Measurements from ENCODE around the gene PAX6.

PAX6 gene

GRCh38 chr11:31827455-31828206 is 16.5 kb upstream of the PAX6 start:
- no peak for DNase-seq (ENCODE audit: low read depth)
- no peak for TF ChIP-seq CTCF (IDR thresholded peaks at IDR 0.05; ENCODE audit: low read depth, low read length, missing control alignments)
- no peak overlapping the region for H3K4me3 ChIP-seq (ENCODE audit: low read depth, low read length)
- in situ Hi-C loops (cut with HindIII; ENCODE audit: low sequenced_read_pairs), result no loop called here

GRCh38 chr11:31826536-31827438 is 15.7 kb upstream of the PAX6 start:
- in situ Hi-C loops (cut with HindIII; ENCODE audit: low sequenced_read_pairs), result no loop called here
- peak overlapping the region; percentile 10 for H3K4me3 ChIP-seq (ENCODE audit: low read depth, low read length)
- TF ChIP-seq CTCF (IDR thresholded peaks at IDR 0.05; ENCODE audit: low read depth, low read length, missing control alignments), result no peak
- DNase-seq (ENCODE audit: low read depth), result no peak

DNA sequence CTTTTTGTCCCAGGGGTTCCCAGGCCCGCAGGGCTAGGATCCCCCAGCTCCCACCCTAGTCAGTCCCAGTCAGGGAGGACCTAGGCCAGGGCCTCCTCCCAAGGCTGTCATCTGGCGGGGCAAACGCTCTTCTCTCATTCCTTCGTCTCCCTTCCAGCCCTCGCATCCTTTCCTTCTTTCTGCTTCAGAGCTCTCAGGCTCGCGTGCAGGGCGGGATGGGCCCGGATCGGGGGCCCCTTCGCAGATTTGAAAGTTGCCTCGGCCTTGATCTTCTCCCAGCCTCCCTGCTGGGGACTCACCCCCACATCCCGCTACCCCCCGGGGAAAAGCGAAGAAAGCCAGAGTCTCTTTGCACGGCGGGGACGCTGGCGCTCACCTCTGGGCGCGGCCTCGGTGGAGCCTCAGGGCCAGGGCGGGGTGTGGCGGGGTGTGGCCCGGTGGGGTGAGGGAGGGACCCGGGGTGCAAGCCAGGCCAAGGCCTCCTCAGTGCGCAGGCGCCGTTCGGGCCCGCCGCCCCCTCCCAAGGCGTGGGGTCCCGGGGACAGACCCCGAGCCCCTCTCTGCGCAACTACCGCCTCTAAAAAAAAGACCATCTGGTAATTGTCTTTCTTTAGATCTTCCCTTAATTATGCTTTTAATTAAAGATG is 14.8 kb upstream of the PAX6 start:
- no peak for TF ChIP-seq CTCF (IDR thresholded peaks at IDR 0.05; ENCODE audit: low read depth, low read length, missing control alignments)
- in situ Hi-C loops (cut with HindIII; ENCODE audit: low sequenced_read_pairs), result no loop called here
- no peak for DNase-seq (ENCODE audit: low read depth)
- H3K4me3 ChIP-seq (ENCODE audit: low read depth, low read length), result no peak overlapping the region

GRCh38 chr11:31824879-31825837 is 14.0 kb upstream of the PAX6 start:
- H3K4me3 ChIP-seq (ENCODE audit: low read depth, low read length), result no peak overlapping the region
- DNase-seq (ENCODE audit: low read depth), result no peak
- in situ Hi-C loops (cut with HindIII; ENCODE audit: low sequenced_read_pairs), result no loop called here
- no peak for TF ChIP-seq CTCF (IDR thresholded peaks at IDR 0.05; ENCODE audit: low read depth, low read length, missing control alignments)

GRCh38 chr11:31824332-31824878 is 13.3 kb upstream of the PAX6 start:
- in situ Hi-C loops (cut with HindIII; ENCODE audit: low sequenced_read_pairs), result no loop called here
- DNase-seq (ENCODE audit: low read depth), result no peak
- no peak for TF ChIP-seq CTCF (IDR thresholded peaks at IDR 0.05; ENCODE audit: low read depth, low read length, missing control alignments)
- H3K4me3 ChIP-seq (ENCODE audit: low read depth, low read length), result no peak overlapping the region

All from astrocyte of the cerebellum (primary cell).